K562 (cell line): ENCODE results near the gene SBNO1. TPM values are rescaled to one million over a fixed set of nuclear protein-coding genes. Genes with fewer than 3 reads are reported as not detected.

Source experiments
- BACH1 ChIP-seq: fragments of 200-800 bp; sonication (Bioruptor generic); IDR thresholded peaks from 2 replicates; pipeline ENCODE4 v1.6.1; 2016; ENCODE audit warnings: missing genetic modification characterization, missing compliant biosample characterization
- HDGF ChIP-seq: fragments of 450-650 bp; IDR thresholded peaks from 2 replicates; pipeline ENCODE4 v1.6.1; 2016
- ILF3 ChIP-seq: fragments of 450-650 bp; IDR thresholded peaks from 2 replicates; pipeline ENCODE4 v1.6.1; 2018; ENCODE audit warnings: antibody characterized with exemption, mild to moderate bottlenecking, moderate library complexity, borderline replicate concordance
- ILK ChIP-seq: fragments of 450-650 bp; IDR thresholded peaks from 2 replicates; pipeline ENCODE4 v1.6.1; 2016; ENCODE audit warnings: missing genetic modification characterization, low read depth, mild to moderate bottlenecking, missing compliant biosample characterization, moderate library complexity, borderline replicate concordance
- NELFE ChIP-seq: IDR thresholded peaks from 2 replicates; pipeline ENCODE4 v1.6.1; 2011; ENCODE audit warnings: mild to moderate bottlenecking; ENCODE audit not compliant: insufficient read depth, insufficient read length
- PHTF2 ChIP-seq: fragments of 250-450 bp; sonication (Bioruptor Pico); IDR thresholded peaks from 2 replicates; pipeline ENCODE4 v1.5.0; 2021; ENCODE audit warnings: mild to moderate bottlenecking
- PTTG1 ChIP-seq: fragments of 450-650 bp; IDR thresholded peaks from 2 replicates; pipeline ENCODE4 v1.6.1; 2016; ENCODE audit warnings: low read depth, mild to moderate bottlenecking, missing genetic modification characterization, missing compliant biosample characterization
- RBM22 ChIP-seq: fragments of 200-400 bp; formaldehyde crosslinking; IDR thresholded peaks from 2 replicates; pipeline ENCODE4 v1.6.1; 2018; ENCODE audit warnings: low read length, low read depth; ENCODE audit not compliant: poor library complexity, severe bottlenecking
- SMARCA4 ChIP-seq: fragments of 450-650 bp; IDR thresholded peaks from 2 replicates; pipeline ENCODE4 v1.6.1; 2016
- TAF15 ChIP-seq: fragments of 200-400 bp; formaldehyde crosslinking; IDR thresholded peaks from 2 replicates; pipeline ENCODE4 v1.6.1; 2017; ENCODE audit warnings: mild to moderate bottlenecking, low read depth, low read length, moderate library complexity
- ZNF561 ChIP-seq: fragments of 450-650 bp; formaldehyde crosslinking; conservative IDR thresholded peaks from 2 replicates; pipeline ENCODE4 v1.4.0; 2020; ENCODE audit warnings: mild to moderate bottlenecking, moderate library complexity
- polyA plus RNA-seq, 8 experiments: library from polyadenylated mRNA; depleted of rRNA in 4 of 8; stranded (reverse) in 5 of 8; unstranded in 3 of 8; fragments of >200 nt; fragmentation: Nextera tagmentation in 2 of 8; fragmentation: Illumina TruSeq in 1 of 8; extraction: Ambion mirVana in 2 of 8; extraction: Trizol in 1 of 8; gene quantifications; 2 replicates each; pipeline versions ENCODE4 v1.2.1 to v1.2.3, GENCODE V29; 2011 to 2014; ENCODE audit warnings: inconsistent platforms in 1 of 8, missing spikeins in 1 of 8
- total RNA-seq, 7 experiments: library from RNA; depleted of rRNA in 6 of 7; stranded (reverse); fragments of >200 nt in 6 of 7; fragmentation: Illumina TruSeq in 2 of 7; extraction: Trizol in 2 of 7; gene quantifications; 2 replicates each; pipeline versions ENCODE4 v1.2.1 to v1.2.3, GENCODE V29; 2011 to 2021; ENCODE audit warnings: low replicate concordance in 1 of 7
- TF ChIP-seq, protein P1 (sequence below): fragments of 250-450 bp; sonication (Bioruptor Pico); IDR thresholded peaks from 2 replicates; pipeline ENCODE4 v1.4.0; 2020
- TF ChIP-seq, protein P2 (sequence below), 3 experiments: IDR thresholded peaks in 2 of 3; conservative IDR thresholded peaks in 1 of 3; 2 replicates each; pipeline ENCODE4 v1.5.1; 2011 to 2012; ENCODE audit warnings: low read length in 3 of 3, mild to moderate bottlenecking in 3 of 3, control low read depth in 2 of 3, improper control_type of control experiment in 1 of 3, inconsistent platforms in 1 of 3, low read depth in 1 of 3, mixed read lengths in 1 of 3, moderate library complexity in 1 of 3; ENCODE audit not compliant: insufficient read depth in 2 of 3
- TF ChIP-seq, protein P3 (sequence below): fragments of 250-450 bp; sonication (Bioruptor Pico); IDR thresholded peaks from 2 replicates; pipeline ENCODE4 v1.4.0; 2020; ENCODE audit warnings: mild to moderate bottlenecking
- TF ChIP-seq, protein P4 (sequence below): fragments of 250-450 bp; sonication (Bioruptor Pico); IDR thresholded peaks from 2 replicates; pipeline ENCODE4 v1.8.0; 2021; ENCODE audit warnings: mild to moderate bottlenecking, moderate library complexity

SBNO1 gene
- total and polyA plus RNA-seq, 9 of the 15 experiments (the other 6 are each of a cell fraction or from before 2014, with no cell fraction given): 14.9 to 77.1 (median 35.9) TPM

DNA sequence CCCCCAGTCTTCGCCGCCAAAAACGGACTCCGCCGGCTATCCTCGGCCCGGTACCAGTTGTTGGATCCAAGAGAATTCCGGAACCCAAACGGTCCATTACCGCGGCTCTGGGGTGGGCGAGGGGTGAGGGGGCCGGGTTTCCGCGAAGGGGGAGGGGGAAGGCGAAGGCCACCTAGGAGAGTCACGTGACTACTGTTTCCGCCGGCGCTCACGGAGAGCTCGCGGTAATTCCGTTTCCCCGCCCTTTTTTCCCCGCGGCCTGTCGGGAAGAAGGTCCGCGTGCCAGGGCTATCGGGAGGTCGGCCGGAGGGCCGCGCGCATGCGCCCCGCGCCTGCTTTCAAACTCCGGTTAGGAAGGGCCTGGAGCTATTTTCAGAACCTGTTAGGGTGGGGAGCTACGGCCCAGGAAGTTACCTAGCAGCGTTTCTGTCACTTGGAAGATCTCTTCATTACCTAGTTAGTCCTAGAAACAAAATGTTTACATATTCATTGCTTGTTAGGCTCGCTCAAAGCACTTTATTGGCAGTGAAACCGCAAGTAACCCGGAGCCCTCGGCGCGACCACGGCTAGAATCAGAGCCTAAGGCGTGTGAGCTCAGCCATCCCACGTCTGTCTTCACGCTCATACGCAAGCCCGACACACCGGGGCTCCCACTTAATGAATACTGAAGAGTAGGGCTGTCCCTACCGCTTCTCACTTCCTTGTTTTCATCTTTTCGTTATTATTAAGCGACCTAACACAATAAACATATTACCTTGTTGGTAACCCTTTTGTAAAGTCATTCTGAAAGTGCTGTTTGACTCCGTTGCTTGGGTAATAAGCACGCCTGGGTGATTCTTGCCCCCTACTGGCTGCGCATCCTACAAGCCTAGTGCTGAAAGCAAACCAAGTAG is 624 bp upstream of the SBNO1 start (continued):
- TF ChIP-seq, protein P1, sequence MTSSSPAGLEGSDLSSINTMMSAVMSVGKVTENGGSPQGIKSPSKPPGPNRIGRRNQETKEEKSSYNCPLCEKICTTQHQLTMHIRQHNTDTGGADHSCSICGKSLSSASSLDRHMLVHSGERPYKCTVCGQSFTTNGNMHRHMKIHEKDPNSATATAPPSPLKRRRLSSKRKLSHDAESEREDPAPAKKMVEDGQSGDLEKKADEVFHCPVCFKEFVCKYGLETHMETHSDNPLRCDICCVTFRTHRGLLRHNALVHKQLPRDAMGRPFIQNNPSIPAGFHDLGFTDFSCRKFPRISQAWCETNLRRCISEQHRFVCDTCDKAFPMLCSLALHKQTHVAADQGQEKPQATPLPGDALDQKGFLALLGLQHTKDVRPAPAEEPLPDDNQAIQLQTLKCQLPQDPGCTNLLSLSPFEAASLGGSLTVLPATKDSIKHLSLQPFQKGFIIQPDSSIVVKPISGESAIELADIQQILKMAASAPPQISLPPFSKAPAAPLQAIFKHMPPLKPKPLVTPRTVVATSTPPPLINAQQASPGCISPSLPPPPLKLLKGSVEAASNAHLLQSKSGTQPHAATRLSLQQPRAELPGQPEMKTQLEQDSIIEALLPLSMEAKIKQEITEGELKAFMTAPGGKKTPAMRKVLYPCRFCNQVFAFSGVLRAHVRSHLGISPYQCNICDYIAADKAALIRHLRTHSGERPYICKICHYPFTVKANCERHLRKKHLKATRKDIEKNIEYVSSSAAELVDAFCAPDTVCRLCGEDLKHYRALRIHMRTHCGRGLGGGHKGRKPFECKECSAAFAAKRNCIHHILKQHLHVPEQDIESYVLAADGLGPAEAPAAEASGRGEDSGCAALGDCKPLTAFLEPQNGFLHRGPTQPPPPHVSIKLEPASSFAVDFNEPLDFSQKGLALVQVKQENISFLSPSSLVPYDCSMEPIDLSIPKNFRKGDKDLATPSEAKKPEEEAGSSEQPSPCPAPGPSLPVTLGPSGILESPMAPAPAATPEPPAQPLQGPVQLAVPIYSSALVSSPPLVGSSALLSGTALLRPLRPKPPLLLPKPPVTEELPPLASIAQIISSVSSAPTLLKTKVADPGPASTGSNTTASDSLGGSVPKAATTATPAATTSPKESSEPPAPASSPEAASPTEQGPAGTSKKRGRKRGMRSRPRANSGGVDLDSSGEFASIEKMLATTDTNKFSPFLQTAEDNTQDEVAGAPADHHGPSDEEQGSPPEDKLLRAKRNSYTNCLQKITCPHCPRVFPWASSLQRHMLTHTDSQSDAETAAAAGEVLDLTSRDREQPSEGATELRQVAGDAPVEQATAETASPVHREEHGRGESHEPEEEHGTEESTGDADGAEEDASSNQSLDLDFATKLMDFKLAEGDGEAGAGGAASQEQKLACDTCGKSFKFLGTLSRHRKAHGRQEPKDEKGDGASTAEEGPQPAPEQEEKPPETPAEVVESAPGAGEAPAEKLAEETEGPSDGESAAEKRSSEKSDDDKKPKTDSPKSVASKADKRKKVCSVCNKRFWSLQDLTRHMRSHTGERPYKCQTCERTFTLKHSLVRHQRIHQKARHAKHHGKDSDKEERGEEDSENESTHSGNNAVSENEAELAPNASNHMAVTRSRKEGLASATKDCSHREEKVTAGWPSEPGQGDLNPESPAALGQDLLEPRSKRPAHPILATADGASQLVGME (CRISPR knock-in tag): 0 out of 2 replicates have a peak, but pooled peaks have one; percentile 12
- TF ChIP-seq TAF15 (no peak), ZNF561 (CRISPR knock-in tag) (no peak), NELFE (no peak), BACH1 (tag) (no peak; the same call in 1 of the 2 replicates), PTTG1 (tag) (no peak), PHTF2 (CRISPR knock-in tag) (no peak), ILF3 (0 out of 2 replicates have a peak, but pooled peaks have one; percentile 9), ILK (tag) (no peak), SMARCA4 (0 out of 2 replicates have a peak, but pooled peaks have one; percentile 66), HDGF (peak; percentile 79), RBM22 (no peak)
- TF ChIP-seq, protein P2, sequence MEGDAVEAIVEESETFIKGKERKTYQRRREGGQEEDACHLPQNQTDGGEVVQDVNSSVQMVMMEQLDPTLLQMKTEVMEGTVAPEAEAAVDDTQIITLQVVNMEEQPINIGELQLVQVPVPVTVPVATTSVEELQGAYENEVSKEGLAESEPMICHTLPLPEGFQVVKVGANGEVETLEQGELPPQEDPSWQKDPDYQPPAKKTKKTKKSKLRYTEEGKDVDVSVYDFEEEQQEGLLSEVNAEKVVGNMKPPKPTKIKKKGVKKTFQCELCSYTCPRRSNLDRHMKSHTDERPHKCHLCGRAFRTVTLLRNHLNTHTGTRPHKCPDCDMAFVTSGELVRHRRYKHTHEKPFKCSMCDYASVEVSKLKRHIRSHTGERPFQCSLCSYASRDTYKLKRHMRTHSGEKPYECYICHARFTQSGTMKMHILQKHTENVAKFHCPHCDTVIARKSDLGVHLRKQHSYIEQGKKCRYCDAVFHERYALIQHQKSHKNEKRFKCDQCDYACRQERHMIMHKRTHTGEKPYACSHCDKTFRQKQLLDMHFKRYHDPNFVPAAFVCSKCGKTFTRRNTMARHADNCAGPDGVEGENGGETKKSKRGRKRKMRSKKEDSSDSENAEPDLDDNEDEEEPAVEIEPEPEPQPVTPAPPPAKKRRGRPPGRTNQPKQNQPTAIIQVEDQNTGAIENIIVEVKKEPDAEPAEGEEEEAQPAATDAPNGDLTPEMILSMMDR (IDR thresholded peaks at IDR 0.05 in 2 of 3, conservative IDR thresholded peaks at IDR 0.05 in 1 of 3; ENCODE audit: insufficient read depth in 2 of 3, low read depth in 1 of 3, low read length in 3 of 3): peak; percentile 70 to 89 (median 83)
- TF ChIP-seq, protein P3, sequence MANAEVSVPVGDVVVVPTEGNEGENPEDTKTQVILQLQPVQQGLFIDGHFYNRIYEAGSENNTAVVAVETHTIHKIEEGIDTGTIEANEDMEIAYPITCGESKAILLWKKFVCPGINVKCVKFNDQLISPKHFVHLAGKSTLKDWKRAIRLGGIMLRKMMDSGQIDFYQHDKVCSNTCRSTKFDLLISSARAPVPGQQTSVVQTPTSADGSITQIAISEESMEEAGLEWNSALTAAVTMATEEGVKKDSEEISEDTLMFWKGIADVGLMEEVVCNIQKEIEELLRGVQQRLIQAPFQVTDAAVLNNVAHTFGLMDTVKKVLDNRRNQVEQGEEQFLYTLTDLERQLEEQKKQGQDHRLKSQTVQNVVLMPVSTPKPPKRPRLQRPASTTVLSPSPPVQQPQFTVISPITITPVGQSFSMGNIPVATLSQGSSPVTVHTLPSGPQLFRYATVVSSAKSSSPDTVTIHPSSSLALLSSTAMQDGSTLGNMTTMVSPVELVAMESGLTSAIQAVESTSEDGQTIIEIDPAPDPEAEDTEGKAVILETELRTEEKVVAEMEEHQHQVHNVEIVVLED (CRISPR knock-in tag): 0 out of 2 replicates have a peak, but pooled peaks have one; percentile 15
- TF ChIP-seq, protein P4, sequence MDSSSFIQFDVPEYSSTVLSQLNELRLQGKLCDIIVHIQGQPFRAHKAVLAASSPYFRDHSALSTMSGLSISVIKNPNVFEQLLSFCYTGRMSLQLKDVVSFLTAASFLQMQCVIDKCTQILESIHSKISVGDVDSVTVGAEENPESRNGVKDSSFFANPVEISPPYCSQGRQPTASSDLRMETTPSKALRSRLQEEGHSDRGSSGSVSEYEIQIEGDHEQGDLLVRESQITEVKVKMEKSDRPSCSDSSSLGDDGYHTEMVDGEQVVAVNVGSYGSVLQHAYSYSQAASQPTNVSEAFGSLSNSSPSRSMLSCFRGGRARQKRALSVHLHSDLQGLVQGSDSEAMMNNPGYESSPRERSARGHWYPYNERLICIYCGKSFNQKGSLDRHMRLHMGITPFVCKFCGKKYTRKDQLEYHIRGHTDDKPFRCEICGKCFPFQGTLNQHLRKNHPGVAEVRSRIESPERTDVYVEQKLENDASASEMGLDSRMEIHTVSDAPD: no peak
